ENCODE results near the gene PPP1R2B. TPM values are rescaled to one million over a fixed set of nuclear protein-coding genes. Genes with fewer than 3 reads are reported as not detected.
A peak's percentile ranks its signal among the peaks of the same experiment; 100 is the strongest.

Gene PPP1R2B
- total RNA-seq, 1 donor, result 0.09 TPM

DNA sequence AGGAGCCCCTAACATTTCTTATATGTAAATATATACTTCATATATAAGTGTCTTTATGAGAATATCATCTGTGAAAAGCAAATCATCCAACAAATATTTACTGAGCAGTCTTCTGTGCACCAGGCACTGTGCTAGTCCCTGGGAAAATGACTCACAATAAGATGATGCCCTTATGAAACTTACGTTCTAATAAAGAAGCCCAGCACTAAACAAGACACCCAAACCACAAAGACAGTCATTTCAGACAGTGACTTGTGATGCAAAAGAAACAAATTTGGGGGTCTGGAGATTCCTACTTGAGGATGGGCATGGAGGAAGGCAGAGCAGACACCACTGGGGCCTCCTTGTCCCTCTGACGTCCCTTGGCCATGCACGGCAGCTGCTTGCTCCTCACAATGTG, 30.6 kb upstream of the PPP1R2B start:
- no peak overlapping the region for H3K4me3 ChIP-seq (ENCODE audit: low read depth, low read length)
- TF ChIP-seq, protein P1, sequence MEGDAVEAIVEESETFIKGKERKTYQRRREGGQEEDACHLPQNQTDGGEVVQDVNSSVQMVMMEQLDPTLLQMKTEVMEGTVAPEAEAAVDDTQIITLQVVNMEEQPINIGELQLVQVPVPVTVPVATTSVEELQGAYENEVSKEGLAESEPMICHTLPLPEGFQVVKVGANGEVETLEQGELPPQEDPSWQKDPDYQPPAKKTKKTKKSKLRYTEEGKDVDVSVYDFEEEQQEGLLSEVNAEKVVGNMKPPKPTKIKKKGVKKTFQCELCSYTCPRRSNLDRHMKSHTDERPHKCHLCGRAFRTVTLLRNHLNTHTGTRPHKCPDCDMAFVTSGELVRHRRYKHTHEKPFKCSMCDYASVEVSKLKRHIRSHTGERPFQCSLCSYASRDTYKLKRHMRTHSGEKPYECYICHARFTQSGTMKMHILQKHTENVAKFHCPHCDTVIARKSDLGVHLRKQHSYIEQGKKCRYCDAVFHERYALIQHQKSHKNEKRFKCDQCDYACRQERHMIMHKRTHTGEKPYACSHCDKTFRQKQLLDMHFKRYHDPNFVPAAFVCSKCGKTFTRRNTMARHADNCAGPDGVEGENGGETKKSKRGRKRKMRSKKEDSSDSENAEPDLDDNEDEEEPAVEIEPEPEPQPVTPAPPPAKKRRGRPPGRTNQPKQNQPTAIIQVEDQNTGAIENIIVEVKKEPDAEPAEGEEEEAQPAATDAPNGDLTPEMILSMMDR (IDR thresholded peaks at IDR 0.05; ENCODE audit: insufficient read depth, low read length), result no peak
- DNase-seq (ENCODE audit: low read depth), result no peak

DNA sequence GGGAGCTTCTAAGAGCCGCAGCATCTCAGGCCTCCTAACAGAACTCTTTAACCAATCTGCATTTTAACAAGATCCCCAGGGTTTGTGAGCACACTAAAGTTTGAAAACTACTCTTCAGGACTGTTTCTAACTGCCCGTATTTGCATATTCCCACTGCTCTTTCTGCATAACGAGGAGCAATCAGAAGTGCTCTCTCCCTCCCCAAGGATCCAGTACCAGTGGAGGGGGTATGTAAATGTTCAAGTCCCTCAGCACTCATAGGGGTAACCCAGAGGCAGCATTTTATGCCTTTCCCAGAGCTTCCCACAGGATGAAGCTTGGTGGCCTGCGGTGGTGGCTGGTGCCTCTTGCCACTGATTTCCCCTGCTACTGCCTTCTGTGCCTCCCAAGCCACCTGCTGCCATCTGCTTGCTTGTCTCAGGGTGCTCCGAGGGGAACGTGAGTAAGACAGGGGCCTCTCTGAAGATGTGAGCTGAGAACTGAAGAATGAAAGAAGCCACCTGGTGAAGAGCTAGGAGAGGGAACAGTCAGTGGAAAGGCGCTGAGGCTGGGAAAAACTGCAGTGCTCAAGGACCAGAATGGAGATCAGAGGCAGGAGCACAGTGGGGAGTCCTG, 30.0 kb upstream of the PPP1R2B start:
- no peak overlapping the region for H3K4me3 ChIP-seq (ENCODE audit: low read depth, low read length)
- TF ChIP-seq, protein P1 (IDR thresholded peaks at IDR 0.05; ENCODE audit: insufficient read depth, low read length), result no peak

DNA sequence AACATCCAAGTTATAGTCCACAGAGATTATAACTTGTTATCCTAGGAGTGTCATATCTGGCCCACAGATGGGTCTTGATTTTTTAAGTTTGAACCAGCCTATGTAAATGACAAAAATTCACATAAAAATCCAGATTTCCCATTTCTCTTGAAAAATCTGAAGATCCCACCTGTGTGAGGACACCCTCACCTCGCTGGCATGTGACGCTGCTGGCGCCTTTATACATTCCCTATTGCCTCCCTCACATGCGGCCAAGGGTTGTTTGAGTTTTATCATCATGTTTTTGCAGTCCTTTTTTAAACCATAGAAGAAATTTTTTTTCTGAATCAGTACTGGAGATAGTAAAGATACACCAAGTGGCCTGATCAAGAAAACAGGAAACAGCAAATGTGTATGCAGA, 25.9 kb upstream of the PPP1R2B start:
- DNase-seq (ENCODE audit: low read depth), result no peak
- H3K4me3 ChIP-seq (ENCODE audit: low read depth, low read length), result no peak overlapping the region
- TF ChIP-seq, protein P1 (IDR thresholded peaks at IDR 0.05; ENCODE audit: insufficient read depth, low read length), result no peak

More for the DNA sequence above, 30.0 kb upstream of the PPP1R2B start:
- no peak for DNase-seq (ENCODE audit: low read depth)

DNA sequence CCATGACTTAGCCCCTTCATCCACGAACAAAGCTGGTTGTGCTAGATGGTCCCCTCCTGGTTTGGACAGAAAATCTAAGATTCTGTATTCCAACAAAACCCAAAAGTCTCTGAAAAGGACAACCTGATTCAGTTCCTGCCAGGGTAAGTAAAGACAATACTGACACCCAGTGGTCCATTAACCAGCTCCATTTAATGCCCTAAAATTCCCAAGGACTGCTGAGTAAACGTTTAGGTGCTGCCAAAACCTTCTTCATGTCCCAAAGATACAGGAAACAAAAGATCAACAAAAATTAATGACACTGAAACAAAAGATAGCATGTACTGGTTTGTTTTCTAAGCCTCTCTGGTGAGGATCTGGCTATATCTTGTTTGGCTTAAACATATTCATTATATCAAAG, 25.3 kb upstream of the PPP1R2B start:
- TF ChIP-seq, protein P1 (IDR thresholded peaks at IDR 0.05; ENCODE audit: insufficient read depth, low read length), result no peak
- H3K4me3 ChIP-seq (ENCODE audit: low read depth, low read length), result no peak overlapping the region
- DNase-seq (ENCODE audit: low read depth), result peak; percentile 9

DNA sequence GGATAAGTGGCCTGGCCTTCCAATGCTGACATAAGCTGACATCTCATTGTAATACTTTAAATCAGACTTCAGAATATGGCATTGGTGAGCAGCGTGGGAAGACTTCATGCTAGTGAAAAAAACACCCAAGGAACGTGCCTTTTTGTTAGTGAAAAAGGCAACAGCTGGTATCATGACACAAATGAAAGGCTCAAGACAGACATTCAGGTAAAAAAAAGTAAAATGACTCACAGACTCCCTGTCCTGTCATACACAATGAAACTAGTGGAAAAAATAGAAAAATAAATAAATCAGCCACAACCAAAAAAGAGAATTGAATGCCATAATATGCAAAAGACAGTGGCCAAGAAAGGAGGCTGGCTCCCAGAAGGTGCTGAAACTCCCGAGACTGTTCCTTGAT, 24.4 kb upstream of the PPP1R2B start:
- no peak overlapping the region for H3K4me3 ChIP-seq (ENCODE audit: low read depth, low read length)
- no peak for DNase-seq (ENCODE audit: low read depth)
- TF ChIP-seq, protein P1 (IDR thresholded peaks at IDR 0.05; ENCODE audit: insufficient read depth, low read length), result no peak

DNA sequence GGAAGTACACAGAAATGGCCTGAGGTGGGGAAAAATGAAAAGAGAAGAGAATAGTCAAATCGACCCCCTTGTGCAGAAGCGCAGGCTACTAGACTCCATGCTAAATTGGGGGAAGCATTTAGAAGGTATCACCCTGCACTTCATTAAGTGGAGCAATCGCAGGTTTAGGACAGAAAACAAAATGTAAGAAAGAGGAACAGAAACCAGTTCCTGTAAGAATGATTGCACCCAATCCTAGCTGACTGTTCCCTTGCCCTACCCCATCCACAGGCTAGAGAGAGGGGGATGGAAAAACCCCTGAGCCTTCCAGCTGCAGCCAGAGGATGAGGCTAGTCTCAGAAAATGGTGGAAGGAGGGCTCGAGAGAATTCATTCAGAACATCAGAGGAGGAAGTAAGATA, 23.9 kb upstream of the PPP1R2B start:
- TF ChIP-seq, protein P1 (IDR thresholded peaks at IDR 0.05; ENCODE audit: insufficient read depth, low read length), result no peak

DNA sequence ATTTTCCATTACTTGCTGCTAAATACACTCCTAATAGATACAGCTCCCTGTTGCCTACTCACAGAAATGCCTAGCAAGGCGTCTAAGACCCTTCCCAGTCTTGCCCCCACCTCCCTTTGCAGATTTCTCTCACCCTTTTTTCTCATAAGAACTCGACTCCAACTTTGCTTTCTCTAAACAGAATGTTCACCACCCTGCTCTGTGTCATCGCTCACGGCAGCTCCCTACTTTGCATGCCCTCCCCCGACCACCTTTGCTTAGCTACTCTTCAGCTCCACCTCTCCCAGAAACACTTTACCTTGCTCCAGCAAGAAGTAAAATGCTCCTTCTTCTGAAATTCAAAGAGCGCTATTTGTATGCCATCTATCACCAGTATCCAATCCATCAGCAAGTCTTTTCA, 15.2 kb upstream of the PPP1R2B start:
- TF ChIP-seq, protein P1 (IDR thresholded peaks at IDR 0.05; ENCODE audit: insufficient read depth, low read length), result no peak
- no peak for DNase-seq (ENCODE audit: low read depth)
- H3K4me3 ChIP-seq (ENCODE audit: low read depth, low read length), result no peak overlapping the region

More for the DNA sequence above, 23.9 kb upstream of the PPP1R2B start:
- no peak for DNase-seq (ENCODE audit: low read depth)
- H3K4me3 ChIP-seq (ENCODE audit: low read depth, low read length), result no peak overlapping the region
